AG04449 (cell line): ENCODE results near the gene SCUBE1.
"Not testable (repeated sequence)": the region's sequence is repeated elsewhere in the genome, so short reads cannot be mapped to it uniquely, and the experiment has no call there.

Experiments
- CTCF ChIA-PET: fragments of 350-600 bp; formaldehyde crosslinking; extraction: SDS; loops from one replicate; lab custom pipeline; 2021; ENCODE audit warnings: antibody characterized with exemption; lab: Yijun Ruan, JAX
- POLR2A ChIA-PET: fragments of 400-600, 350-600 bp; formaldehyde crosslinking; extraction: SDS; loops from one replicate; lab custom pipeline; 2020; ENCODE audit warnings: antibody characterized with exemption, inconsistent platforms; lab: Yijun Ruan, JAX
- DNase-seq: peaks from one replicate; pipeline ENCODE4 v3.0.0-alpha.2; 2010; ENCODE audit warnings: low read depth, low spot score
- H3K4me3 ChIP-seq: 2 replicates; pipeline ENCODE4 v1.5.1; 2011; ENCODE audit warnings: low read depth, mild to moderate bottlenecking, control low read depth, low read length
- TF ChIP-seq, protein P1 (sequence below): IDR thresholded peaks from one replicate; pipeline ENCODE4 v1.5.1; 2011; ENCODE audit warnings: mild to moderate bottlenecking, moderate library complexity, low read length, control low read depth, inconsistent platforms; ENCODE audit not compliant: insufficient read depth; ENCODE audit errors: missing control alignments

SCUBE1 gene

GRCh38 chr22:43289976-43290721, 53.0 kb downstream of the SCUBE1 start:
- TF ChIP-seq, protein P1, sequence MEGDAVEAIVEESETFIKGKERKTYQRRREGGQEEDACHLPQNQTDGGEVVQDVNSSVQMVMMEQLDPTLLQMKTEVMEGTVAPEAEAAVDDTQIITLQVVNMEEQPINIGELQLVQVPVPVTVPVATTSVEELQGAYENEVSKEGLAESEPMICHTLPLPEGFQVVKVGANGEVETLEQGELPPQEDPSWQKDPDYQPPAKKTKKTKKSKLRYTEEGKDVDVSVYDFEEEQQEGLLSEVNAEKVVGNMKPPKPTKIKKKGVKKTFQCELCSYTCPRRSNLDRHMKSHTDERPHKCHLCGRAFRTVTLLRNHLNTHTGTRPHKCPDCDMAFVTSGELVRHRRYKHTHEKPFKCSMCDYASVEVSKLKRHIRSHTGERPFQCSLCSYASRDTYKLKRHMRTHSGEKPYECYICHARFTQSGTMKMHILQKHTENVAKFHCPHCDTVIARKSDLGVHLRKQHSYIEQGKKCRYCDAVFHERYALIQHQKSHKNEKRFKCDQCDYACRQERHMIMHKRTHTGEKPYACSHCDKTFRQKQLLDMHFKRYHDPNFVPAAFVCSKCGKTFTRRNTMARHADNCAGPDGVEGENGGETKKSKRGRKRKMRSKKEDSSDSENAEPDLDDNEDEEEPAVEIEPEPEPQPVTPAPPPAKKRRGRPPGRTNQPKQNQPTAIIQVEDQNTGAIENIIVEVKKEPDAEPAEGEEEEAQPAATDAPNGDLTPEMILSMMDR: no peak
- ChIA-PET CTCF (interaction anchor here (0.9 kb wide), 1 partner anchor 16 kb away, joined by 3 read pairs; no protein-coding TSS in a partner anchor), POLR2A (no interaction called here)
- no peak for DNase-seq
- no peak overlapping the region for H3K4me3 ChIP-seq

DNA sequence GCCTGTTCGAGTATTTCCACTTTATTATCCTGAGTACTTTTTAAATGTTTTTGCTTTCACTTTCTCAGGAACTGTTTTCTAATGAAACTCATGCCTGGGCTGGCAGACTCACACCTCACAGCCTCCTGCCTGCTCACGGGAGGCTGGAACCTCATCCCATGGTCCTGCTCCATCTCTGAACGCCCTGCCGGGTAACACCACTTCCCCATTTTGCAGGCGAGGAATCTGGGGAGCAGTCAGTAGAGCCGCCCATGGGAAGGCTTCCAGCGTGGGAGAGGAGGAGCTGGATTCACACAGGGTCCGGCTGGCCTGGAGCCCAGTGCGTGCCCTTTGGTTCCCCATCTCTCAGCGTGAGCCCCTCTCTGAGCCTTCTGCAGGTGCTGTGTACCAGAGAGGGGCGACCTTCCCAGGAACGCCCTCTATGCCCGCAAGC, 53.6 kb downstream of the SCUBE1 start:
- ChIA-PET POLR2A (no interaction called here), CTCF (interaction anchor here (3.5 kb wide), 1 partner anchor 16 kb away, joined by 13 read pairs; no protein-coding TSS in a partner anchor)
- TF ChIP-seq, protein P1: no peak
- DNase-seq: no peak
- no peak overlapping the region for H3K4me3 ChIP-seq

GRCh38 chr22:43288807-43289420, 54.3 kb downstream of the SCUBE1 start:
- CTCF ChIA-PET: interaction anchor here (3.5 kb wide), 1 partner anchor 16 kb away, joined by 13 read pairs; no protein-coding TSS in a partner anchor
- POLR2A ChIA-PET: no interaction called here
- no peak overlapping the region for H3K4me3 ChIP-seq
- TF ChIP-seq, protein P1: no peak
- no peak for DNase-seq

GRCh38 chr22:43288378-43288777, 54.8 kb downstream of the SCUBE1 start:
- CTCF ChIA-PET: interaction anchor here (3.5 kb wide), 1 partner anchor 15 kb away, joined by 13 read pairs; no protein-coding TSS in a partner anchor
- DNase-seq: no peak
- POLR2A ChIA-PET: no interaction called here
- H3K4me3 ChIP-seq: no peak overlapping the region
- TF ChIP-seq, protein P1: no peak

GRCh38 chr22:43287441-43287840, 55.7 kb downstream of the SCUBE1 start:
- POLR2A ChIA-PET: no interaction called here
- CTCF ChIA-PET: interaction anchor here (3.5 kb wide), 1 partner anchor 14 kb away, joined by 13 read pairs; no protein-coding TSS in a partner anchor
- no peak for DNase-seq
- H3K4me3 ChIP-seq: no peak overlapping the region
- TF ChIP-seq, protein P1: no peak

- H3K4me3 ChIP-seq: no peak overlapping the region
- CTCF ChIA-PET: interaction anchor here (2.0 kb wide), 1 partner anchor 8 kb away, joined by 7 read pairs; no protein-coding TSS in a partner anchor
- TF ChIP-seq, protein P1: no peak
- no peak for DNase-seq
- POLR2A ChIA-PET: no interaction called here
These were observed 61.8 kb downstream of the SCUBE1 start for GRCh38 chr22:43281394-43281793.

- DNase-seq, POLR2A ChIA-PET, CTCF ChIA-PET: not testable (repeated sequence)
These were observed 62.7 kb downstream of the SCUBE1 start for GRCh38 chr22:43280523-43280886.

More at GRCh38 chr22:43280523-43280886, 62.7 kb downstream of the SCUBE1 start:
- not testable (repeated sequence) for H3K4me3 ChIP-seq
